UCSD-AML1 (cell line): ENCODE measurements around the gene NUDT1.

Experiments
- DNase-seq: peaks from one replicate; lab custom pipeline; 2025; ENCODE audit not compliant: unreplicated experiment; lab: John Stamatoyannopoulos, UW

NUDT1 gene

DNA sequence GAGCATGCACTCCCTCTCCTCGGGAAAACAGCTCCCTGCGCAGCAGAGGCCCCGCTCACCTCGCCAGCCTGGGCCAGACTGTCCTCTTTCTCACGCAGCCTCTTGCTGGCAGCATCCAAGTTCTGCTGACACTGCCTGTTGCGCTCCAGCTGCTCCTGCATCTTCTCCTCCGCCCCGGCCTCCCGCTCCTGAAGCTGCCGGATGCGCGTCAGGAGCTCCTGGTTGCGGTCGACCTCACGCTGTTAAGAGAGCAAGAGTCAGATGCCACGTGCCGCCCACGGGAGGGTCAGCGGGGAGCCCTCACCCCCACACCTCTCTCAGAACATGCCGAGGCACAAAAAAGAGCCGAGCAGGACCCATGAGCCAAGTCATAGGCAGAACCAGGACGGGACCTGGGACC lies 19.5 kb upstream of the NUDT1 start:
- DNase-seq, result no peak

DNA sequence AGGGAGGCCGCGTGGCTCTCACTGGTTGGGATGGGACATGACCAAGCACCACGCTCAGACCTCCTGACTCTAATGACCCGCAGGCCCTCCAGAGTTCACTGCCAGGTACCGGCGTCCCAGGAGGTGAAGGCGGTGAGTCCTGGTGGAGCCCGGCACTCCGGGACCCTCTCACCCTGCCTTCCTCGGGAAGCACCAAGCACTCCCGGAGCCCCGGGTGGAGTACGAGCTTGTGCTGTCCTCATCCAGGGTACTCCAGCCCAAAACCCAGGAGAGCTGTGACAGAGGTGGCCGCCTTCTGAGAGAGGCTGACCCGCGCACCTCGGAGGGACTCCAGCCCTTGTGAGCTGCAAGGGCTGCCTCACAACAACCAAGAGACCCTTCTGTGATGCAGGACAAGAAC lies 18.7 kb upstream of the NUDT1 start:
- no peak for DNase-seq

DNA sequence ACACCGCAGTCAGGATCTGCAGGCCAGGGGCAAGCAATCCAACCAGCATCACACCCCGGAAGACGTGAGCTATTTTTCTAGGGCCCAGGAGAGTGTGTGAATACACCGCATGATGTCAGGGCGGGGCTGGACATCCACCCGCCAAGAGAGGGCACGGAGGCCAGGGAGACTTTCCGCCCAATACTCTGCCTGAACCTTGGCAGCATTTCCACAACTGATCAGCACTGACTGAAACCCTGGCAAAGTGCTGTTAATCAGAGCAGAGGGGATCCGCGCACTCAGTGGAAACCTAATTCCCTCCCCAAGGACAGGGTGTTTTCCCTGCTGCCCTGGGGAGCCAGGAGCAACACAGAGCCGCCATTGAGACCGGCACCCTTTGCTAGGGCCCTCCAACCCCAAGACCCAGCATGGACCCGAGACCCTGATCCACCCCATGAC lies 17.5 kb upstream of the NUDT1 start:
- no peak for DNase-seq

DNA sequence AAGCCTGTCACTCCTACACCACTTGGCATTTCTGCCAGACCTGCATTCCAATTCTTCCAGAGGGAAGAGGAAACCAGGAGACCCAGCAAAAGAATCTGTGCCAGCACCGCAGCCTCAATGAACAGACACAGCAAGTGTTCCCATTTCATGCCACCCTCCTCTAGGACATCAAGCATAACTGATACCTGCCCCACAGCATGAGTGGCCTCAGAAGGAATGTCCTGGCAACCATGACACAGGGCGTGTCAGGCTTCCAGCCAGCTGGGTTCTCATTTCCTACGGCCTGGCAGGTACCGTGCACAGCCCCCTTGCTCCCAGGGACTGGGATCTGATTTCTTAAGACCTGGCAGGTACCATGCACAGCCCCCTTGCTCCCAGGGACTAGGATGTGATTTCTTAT lies 17.1 kb upstream of the NUDT1 start:
- no peak for DNase-seq

DNA sequence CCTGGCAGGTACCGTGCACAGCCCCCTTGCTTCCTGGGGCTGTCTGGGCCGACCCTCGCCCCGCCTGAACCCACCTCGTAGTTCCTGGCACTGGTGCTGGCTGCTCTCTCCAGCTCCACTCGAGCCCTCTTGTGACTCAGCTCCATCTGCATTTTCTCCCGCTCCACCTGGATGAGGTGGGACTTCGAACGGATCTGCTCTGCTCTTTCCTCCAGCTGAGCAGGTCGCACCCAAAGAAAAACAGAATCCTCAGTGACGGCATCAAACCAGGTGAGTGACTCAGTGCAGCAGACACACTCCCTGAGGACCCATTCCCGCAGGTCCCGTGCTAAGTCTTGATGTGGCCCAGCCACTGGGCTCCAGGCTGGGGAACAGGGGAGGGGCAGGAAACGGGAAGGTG lies 16.7 kb upstream of the NUDT1 start:
- DNase-seq, result no peak

DNA sequence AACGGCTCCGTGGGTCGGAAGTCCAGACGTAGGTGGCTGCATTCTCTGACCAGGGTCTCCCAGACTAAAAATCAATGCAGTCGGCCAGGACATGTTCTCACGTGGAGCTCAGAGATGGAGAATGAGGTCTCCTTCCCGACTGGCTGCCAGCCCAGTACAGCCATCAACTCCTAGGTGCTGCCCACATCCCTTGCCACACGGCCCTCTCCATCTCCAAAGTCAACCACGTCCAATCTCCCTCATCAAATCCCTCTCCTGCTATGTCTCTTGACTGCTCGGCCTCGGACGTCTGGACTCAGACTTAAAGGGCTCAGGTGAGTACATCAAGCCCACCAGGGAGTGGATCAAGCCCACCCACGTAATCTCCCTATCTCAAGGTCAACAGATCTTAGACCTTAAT lies 16.2 kb upstream of the NUDT1 start:
- no peak for DNase-seq

DNA sequence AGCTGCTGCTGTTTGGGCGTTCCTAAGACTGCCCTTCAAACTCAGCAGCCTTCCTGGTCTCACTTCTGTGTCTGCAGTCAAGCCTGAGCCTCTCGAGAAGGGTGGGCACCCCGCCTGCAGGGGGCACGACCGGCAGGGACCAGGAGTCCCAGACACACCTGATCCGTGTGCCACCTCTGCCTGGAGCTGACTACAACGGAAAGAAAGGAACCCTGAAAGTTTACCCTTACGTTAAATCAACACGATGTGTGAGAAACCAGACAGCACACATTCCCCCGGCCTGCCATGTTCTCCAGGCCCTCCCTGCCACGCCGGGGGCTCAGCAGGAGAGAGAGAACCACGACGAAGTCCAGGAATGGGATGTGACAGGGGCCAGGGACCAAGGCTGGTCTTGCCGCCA lies 14.3 kb upstream of the NUDT1 start:
- no peak for DNase-seq

DNA sequence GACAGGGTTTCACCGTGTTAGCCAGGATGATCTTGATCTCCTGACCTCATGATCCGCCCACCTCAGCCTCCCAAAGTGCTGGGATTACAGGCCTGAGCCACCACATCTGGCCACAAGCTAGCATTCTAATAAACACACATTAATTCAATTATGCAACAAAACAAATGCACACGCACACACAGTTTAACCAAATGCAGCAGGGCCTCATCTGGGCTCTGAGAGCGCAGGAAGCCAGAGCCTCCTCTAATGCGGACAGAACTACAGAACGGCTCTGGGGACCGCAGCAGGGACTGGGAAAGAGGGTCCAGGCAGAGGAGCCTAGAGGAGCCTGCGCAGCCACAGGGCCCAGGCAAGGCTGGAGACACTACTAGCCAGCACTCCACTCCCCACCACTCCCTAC lies 13.1 kb upstream of the NUDT1 start:
- no peak for DNase-seq

DNA sequence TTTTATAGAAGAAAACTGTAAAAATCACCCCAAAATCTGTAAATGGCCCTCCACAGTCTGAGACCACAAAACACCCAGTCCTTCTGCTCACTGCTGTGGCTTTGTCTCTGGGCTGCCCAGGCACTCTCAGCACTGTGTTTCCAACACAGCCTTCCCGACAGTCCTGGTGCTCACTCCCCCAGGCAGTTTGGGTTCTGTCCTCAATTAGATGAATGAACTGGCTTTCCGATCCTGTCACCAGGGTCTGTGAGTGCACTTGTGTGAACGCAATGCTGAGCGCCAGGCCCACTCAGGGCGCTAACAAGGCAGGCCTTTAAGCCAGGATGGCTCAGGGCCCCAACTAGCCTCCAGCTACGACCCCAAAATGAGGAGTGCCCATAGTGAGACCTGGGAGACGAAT lies 12.6 kb upstream of the NUDT1 start:
- DNase-seq, result no peak

DNA sequence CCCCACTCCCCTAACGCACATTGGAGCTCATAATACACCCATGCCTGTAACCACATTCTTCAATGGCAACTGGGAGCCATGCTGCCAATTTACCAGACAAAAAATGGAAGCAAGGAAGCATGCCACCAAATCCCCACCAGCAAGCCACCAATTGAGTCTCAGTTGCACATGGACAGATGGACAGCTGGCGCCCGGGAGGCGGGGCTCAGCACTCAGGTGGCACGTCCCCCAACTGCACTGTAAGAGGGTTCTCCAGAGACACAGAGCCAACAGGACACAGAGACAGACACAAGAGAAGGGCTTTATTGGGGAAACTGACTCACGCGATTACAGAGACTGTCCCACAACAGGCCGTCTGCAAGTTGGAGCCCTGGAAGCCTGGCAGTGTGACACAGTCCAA lies 11.8 kb upstream of the NUDT1 start:
- no peak for DNase-seq

DNA sequence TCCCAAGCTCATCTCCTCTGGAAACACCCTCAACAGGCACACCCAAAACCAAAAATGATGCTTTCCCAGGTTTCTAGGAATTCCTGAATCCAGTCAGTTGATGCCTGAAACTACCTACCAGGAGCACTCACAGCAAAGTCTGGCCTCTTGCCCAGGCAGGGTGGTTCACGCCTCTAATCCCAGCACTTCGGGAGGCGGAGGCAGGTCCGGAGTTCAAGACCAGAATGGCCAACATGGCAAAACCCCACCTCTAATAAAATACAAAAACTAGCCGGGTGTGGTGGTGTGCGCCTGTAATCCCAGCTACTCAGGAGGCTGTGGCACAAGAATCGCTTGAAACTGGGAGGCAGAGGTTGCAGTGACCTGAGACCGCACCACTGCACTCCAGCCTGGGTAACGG lies 11.1 kb upstream of the NUDT1 start:
- DNase-seq, result no peak

DNA sequence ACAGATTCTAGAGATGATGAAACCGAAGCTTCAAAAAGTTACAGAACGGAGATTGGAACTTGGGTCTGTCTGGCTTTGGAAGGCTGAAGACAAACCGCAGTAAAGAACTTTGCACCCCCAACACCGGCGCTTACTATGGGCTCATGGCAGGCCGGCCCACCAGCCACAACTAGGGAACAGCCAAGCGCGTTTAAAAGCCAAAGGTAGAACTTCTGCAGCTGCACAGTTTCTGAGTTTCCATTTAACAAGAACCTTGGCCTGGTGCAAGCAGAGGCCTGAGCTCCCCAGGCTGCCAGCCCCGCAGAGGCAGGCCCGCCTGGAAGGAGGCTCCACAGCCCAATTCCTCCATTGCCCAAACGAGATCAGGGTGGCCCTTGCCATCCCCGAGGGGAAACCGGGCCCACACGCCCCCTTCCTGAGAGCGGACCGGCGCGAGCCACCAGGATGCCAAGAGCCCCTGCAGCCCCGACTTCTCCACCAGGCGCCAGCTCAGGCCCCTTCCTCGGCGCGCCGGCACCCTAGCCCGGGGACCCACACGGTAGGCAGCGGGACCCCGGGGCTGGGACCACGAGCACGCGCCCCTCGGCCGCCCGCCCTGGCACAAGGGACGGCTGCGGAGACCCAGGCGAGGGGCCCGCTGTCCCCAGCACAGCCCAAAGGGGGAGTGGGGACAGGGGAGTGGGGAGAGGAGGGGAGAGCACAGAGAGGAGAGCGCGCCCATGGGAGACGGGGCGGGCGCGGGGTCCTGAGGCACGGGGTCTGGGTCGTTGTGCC lies 9.8 kb upstream of the NUDT1 start:
- DNase-seq, result peak; percentile 13

DNA sequence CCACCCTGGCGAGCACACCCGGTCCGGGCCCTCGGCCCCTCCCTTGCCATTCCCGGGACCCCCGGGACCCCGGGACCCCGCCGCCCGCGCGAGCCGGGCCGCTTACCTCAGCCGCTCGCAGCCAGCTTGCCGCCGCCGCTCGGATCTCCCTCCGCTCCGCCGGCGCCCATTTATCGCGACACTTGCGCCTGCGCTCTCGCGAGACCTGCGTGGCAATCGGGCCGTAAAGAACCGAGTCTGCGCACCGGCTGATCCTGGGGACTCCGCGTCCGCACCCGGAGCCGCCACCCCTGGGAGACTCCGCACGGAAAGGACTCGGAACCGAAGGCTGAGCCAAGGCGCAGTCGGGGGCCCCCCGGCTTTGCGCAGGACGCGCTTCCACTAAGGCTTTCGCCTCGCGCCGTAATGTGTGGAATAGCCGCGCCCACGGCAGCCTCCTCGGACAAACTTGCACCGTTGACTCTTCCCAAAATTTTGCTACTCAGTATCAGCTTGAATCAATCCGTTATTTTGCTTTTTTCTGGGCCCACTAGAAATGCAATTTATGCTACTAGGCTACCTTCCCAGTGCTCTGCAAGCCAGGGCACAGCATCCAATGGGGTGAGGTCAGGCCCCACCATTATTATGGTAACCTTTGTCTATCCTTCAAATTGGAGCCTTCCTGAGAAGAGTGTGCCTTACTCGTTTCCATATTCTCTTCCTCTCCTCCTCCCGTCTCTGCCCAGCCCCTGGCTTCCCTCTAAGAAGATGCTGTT lies 9.1 kb upstream of the NUDT1 start, which contains the start of gene MAD1L1:
Gene MAD1L1, minus strand, starts transcription at position 180 of the 755 bp plus-strand sequence. CDS start 2,812 bp downstream, outside the sequence.
- peak; percentile 78 for DNase-seq

DNA sequence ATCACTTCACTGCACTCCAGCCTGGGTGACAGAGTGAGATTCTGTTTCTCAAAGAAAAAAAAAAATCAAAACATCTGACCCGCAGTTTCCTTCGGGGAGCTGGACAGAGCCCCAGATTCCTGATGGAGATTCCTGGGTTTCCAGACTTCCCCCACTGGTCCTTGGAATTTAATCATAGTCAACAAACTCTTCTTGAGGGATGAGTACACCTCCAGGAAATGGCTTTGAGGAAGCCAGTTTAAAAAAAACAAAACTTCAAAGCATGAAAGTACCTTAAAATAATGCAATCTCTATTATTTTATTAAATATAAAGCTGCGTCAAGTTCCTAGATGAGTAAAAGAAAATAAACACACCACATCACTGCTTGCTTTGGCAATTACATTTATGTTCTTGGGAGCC lies 8.1 kb upstream of the NUDT1 start:
- no peak for DNase-seq

DNA sequence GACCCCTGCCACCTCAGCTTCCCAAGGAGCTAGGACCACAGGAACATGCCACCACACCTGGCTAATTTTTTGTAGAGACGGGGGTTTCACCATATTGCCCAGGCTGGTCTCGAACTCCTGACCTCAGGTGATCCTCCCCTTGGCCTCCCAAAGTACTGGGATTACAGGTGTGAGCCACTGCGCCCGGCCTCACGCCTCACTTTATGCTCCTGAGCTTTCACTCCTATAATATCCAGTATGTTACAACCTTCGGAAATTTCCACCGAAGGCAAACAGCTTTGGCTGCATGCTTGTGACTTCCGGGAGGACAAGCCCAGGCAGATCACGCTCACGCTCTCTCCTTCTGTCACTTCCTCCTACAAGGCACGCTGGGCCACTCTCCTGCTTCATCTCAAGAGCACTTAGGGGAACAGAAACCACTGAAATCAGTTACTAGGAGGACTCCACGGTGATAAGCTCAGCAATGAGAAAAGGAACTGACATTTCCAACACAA lies 4.9 kb upstream of the NUDT1 start:
- peak; percentile 15 for DNase-seq

DNA sequence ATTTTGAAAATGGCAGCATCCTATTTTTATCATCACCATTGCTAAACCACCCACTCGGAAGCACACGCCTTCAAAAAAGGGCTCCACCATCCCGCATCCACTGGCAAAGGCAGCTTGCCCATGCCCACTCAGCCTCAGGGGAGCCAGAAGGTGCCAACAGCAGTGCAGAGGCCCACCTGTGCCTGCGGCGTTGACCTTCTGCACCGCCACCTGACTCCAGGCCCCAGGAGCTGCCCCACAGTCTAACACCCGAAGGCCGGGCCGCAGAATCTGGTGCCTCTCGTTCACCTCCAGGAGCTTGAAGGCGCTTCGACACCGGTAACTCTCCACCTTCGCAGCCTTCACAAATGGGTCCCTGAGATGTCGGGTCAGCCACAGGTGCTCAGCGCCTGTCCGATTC lies 2.8 kb upstream of the NUDT1 start:
- no peak for DNase-seq

DNA sequence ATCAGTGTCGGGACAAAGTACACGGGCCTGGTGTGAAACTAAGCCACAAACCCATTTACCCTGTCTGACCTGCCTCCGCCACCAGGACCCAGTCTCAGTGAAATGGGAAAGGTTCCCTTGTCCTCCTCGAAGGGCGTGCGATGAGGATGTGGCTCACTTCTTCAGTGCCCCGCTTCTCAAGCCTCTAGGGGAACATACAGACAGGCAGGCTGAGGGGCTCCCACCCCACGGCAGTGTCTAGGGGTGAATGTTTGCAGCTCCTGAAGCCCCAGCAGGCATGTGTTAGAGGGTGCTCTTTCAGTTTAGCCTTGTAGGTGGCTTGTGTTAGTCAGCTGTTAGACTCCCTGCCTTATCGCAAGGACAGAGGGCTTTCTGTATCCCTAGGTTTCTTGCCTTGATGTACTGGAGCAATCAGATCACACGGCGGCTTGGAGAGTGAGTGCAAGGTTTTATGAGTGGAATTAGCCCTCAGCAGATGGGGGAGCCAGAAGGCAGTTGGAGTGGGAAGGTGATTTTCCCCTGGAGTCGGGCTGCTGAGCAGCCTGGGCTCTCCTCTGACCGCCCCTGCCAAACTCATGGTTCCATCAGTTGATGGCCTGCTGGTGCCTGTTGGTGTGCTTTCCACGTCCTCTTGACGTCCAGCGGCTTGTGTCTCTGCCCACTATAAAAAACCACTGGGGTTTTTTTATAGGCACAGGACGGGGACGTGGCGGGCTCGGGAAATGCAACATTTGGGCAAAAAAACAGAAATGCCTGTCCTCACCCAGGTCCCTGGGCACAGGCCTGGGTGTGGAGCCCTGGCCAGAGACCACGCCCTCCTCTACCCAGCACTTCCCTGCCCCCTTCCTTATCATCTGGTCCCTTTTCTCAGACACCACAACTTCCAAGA lies 759 bp downstream of the NUDT1 start:
- peak; percentile 34 for DNase-seq

DNA sequence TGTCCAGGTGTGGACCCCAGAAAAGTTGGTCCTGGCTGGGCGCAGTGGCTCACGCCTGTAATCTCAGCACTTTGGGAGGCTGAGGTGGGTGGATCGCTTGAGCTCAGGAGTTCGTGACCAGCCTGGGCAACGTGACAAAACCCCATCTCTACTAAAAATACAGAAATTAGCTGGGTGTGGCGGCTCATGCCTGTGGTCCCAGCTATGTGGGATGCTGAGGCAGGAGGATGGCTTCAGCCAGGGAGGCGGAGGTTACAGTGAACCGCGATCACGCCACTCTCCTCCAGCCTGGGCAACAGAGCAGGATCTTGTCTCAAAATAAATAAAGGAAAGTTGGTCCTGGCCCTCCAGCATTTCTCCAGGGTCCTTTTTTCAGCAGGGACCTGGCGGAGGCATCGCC lies 1.4 kb downstream of the NUDT1 start:
- no peak for DNase-seq

DNA sequence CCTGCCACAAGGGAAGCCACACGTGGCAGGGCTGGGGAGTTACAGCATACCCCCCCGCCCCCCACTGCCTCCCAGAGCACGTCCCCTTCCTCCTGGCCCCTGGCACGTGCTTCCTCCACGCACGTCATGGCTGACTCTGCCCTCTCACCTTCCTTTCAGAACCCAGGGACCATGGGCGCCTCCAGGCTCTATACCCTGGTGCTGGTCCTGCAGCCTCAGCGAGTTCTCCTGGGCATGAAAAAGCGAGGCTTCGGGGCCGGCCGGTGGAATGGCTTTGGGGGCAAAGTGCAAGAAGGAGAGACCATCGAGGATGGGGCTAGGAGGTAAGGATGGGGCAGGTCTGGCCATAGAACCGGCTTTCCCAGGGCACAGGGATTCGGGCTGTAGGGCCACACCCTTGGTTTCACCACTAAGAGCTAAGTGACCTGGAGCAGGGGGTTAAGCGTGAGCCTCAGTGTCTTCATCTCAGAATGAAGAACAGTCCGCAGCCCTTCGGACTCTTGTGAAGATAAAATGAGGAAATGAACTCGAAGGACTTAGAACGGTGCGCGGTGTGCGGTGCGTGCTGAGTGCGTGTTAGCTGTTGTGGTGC lies 2.5 kb downstream of the NUDT1 start:
- DNase-seq, result peak; percentile 12

DNA sequence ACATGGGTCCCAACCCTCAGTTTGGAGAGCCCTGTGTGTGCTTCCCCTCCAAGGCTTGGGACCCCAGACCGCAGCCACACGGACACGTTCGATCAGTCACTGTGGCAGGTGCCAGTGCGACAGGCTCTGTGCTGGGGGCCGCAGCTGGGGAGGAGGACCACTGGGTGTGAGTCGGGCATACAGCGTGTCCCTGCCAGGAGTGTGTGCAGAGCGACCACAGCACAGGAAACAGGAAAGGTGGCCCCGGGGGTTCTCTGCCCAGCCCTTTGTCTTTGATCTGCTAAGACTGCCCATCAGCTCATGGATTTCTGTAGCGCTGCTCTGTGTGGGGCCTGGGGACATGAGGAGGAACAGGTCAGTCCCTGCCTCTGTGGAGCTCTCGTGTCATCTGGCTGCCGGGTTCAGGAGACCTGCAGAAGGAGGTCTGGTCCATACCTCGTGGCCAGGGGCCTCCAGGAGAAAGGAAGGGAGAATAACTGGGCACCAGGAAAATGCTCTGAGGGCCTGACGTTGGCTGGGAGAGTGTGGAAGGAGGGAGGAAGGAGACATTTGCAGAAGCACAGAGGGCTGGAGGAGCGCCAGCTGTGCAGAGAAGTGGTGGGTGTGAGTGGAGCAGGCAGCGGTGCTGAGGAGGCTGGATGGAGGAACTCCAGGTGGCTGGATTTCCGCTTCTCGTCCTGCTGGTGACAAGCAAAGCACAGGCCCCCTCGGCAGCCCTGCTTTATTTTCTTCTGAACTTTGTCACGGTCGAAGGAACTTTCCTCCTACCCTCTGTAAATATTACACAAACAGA lies 4.1 kb downstream of the NUDT1 start:
- peak; percentile 44 for DNase-seq
